GM19240 (cell line): ENCODE data around the gene ZSCAN31.
"Not testable (repeated sequence)": the region's sequence is repeated elsewhere in the genome, so short reads cannot be mapped to it uniquely, and the experiment has no call there.

ENCODE experiments used
- DNase-seq: peaks from one replicate; pipeline ENCODE4 v3.0.0; 2011; ENCODE audit warnings: low spot score; ENCODE audit not compliant: insufficient read length

The ZSCAN31 gene

DNA sequence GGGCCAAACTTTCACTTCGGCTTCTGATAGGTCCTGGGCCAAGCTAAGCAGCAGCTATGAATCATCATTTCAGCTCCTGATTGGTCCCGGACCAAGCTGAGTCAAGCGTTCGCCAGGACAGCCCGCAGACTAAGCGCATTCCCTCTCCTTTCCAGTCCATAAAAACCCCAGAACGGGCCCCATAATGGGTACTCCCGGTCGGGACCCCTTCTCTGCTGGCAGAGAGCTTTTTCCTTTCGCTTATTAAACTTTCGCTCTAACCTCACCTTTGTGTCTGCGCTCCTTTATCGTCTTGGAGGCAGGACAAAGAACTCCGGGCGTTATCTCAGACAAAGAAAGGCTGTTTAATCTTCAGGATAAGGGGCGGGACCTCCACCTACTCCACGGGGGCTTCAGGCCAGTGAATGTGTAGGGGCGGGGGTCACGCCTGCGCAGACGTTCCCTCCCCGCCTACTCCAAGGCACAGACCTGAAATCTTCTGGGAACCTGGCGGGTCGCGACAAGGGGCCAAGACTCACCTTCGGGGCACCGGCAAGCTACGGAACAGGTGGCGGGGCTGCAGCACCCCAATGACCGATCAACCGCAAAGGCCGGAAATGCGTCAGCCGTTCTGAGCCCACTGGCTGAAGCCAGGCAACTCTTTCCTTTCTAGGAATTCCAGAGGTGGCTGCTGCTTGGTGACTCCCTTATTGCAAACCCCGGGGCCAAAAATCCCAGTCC lies at the start of gene ZSCAN31:
TSS of gene ZSCAN31 (minus strand) at position 585 of the 720 bp plus-strand sequence. CDS start 6,465 bp downstream, outside the sequence.
- DNase-seq, result peak; percentile 56

DNA sequence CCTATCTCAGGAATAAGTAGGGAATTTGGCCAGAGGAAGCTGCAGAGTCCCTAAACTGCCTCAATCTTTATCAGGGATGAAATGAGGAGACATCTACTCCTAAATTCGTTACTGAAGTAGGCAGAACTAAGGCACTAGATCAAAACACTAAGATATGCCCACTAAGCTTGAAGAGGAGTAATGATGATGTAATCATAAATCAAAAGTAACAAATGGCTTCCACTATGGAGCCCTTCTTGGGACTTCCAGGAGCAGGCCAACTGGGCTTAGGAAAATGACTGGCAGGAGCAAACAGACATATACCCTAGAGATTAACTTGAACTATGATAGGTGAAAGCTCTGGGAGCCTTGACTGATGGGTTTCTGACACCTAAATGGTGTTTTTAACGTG lies 48.2 kb upstream of the ZSCAN31 start:
- DNase-seq, result no peak

DNA sequence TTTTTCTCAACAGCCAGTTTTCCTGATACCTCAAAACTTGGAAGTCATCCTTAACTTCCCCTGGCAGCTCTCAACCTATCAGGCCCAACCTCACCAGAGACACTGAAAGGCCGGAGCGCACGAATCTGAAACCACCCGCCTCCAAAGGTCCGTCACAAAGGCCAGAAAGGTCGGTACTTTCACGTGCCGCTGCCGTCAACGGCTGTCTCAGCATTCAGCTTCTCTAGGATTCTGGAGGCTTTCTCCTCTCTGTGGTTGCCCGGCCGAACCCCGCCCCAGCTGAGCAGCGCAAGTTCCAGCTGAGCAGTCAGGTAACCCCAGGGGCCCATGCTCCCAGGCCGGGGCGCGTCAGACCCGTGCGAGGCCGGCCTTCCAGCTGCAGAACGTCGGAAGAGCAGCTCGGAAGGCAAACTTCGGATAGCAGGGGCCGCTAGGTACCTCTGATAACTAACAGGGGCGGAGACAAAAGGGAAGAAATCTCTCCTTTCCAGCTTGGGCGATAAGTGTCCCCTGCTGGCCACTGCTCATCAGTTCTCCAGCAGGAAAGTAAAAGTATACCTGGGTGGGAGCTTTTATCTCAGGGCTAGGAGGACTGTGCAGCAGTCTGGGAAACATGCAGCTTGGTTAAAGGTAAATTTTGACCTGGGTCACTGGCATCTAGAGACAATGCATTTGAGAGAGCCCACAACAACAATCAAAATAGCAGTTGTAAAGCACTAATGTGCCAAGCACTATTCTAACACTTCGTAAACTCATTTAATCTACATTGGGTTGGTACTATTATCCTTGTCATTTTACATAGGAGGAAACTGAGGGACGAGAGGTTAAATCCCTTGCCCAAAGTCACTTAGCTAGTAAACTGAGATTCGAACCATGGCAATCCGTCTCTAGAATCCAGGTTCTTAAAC lies 47.5 kb upstream of the ZSCAN31 start:
- peak; percentile 51 for DNase-seq

DNA sequence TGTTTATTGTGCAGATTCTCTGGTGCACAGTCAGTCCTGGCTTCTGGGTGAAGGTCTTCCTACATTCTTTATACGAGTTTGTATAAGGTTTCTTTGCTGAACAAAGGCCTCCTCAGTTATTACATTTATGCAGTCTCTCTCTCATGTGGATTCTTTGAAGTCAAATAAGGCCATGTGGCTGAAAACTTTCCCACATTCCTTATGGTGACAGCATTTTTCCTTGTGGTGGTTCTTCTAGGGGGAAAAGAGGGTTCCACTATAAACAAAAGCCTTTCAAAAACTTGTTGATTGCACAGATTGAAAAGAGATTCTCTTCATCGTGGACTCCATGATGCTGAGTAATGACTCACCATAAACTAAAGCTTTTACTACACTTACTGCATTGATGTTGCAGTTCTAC lies 44.4 kb upstream of the ZSCAN31 start:
- no peak for DNase-seq

DNA sequence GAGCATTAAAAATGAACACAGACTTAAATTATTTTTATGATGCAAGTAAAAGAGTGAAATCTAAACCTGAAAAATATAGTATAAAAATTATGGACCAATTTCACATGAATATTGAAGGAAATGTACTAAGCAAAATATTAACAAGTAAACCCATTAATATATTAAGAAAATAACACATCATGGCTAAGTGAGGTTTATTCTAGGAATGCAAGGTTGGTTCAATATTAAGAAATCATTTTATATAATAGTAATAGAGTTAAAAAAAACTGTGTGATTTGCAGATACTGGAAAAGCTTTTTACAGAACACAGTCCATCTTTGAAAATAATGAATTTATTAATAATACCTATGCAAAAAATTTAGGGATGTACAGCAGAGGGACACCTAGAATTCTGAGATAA lies 42.7 kb upstream of the ZSCAN31 start:
- no peak for DNase-seq

DNA sequence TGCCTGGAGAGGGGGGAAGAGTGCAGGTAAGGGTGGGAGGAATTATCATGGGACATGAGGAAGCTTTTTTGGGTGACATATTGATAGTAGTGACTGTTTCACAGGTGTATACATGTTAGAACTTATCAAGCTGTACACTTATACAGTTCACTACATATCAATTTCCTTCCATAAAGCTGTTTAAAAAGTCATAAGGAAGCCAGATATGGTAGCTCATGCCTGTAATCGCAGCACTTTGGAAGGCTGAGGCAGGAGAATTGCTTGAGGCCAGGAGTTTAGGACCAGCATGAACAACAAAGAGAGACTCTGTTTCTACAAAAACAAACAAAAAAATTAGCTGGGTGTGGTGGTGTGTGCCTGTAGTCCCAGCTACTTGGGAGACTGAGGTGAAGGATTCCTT lies 41.9 kb upstream of the ZSCAN31 start:
- DNase-seq, result no peak

DNA sequence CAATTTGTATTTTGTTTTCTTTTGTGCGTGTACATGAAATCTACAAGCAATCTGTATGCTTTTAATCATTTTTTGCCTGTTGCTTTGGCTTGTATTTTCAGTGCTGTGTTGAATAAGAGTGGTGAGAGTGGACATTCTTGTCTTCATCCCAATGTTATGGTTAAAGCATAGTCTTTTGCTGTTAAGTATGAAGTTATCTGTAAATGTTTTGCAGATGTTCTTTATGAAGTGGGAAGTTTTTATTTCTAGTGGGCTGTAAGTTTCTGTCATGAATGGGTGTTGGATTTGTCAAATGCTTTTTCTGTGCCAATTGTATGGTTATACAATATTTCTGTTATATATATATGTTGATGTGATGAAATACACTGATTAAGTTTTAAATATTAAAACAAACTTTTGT lies 38.0 kb upstream of the ZSCAN31 start:
- no peak for DNase-seq

DNA sequence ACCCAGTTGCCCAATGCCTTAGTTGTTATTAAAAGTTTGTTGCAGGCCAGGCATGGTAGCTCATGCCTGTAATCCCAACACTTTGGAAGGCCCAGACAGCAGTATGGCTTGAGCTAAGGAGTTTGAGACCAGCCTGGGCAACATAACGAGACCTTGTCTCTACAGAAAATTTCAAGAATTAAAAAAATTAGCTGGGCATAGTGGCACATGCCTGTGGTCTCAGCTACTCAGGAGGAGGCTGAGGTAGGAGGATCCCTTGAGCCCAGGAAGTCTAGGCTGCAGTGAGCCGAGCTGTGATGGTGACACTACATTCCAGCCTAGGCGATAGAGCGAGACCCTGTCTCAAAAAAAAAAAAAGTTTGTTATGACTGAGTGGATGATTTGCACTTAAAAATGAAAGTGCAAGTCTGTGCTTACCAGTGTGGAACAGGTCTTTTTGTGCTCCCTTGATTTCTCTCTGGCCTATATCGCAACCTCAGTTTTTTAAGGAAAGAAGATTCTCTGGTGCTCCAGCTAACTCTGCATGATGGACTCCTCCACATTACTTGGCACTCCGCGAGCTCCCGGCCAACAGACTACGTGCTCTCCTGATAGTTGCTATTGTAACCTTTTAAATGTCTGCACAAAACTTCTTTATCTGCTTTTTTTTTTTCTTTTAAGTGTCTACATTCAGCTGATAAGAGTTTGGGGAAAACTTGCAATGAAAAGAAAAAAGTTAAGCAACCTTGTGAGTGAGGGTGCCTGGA lies 35.9 kb upstream of the ZSCAN31 start:
- DNase-seq, result no peak

DNA sequence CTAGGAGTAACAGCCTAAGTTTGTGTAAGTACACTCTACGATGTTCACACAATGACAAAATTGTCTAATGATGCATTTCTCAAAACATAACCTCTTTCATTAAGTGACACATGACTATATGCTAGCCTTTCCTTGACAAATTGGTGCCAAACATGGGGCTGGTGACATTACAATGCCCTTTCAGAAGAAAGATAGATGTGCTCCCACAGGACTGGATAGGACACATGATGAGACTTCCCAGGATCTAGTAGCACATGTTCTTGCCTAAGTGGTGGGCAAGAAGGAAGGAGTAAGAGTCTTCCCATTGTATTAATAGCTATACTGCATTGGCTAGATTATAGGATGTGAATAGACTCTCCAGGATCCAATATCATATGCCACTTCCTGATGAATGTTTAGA lies 35.3 kb upstream of the ZSCAN31 start:
- DNase-seq, result no peak

DNA sequence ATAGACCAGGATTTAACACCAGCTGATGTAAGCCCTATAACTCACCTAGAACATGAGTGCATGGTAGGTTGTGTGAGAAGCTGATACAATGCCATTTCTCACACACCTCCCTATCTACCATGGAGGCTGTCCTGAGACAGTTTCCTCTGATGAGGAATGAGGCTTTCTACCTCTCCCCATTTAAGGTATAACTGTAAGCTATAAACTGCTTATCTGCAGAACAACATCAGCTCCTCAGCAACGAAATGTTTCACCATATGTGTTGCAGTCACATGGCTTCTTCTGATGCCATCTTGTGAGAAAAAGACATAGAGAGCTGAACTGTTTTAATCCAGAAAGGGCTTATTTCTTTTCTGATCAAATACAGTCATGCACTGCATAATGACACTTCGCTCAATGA lies 34.5 kb upstream of the ZSCAN31 start:
- DNase-seq, result no peak

DNA sequence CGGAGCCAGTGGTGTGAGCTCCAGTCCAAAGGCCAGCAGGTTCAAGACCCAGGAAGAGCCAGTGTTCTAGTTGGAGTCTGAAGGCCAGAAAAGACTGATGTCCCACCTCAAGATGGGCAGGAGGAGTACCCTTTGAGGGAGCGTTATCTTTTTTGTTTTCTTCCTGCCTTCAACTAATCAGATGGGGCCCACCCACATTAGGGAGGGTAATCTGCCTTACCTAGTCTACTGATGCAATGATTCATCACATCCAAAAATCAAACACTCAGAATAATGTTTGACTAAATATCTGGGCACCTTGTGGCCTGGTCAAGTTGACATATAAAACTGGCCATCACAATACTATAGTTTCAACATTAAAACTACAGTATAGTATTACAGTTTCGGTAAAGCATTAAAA lies 33.5 kb upstream of the ZSCAN31 start:
- no peak for DNase-seq

DNA sequence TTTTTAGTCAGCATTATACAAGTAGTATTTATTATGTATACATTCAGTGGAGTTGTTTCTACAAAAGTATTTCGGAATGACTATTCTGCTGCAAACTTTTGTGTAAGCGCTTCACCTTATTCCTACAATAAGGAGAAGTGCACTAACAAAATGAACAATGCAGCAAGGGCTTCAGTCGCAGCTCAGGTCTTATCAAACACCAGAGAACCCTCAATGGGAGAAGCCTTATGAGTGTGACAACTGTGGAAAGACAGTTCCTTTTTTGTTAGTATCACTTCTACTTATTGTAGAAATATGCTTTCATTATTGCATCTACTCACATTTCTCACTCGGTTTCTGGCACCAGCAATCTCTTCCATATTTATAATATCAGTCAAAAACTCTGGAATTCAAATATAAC lies 32.6 kb upstream of the ZSCAN31 start:
- DNase-seq, result no peak

DNA sequence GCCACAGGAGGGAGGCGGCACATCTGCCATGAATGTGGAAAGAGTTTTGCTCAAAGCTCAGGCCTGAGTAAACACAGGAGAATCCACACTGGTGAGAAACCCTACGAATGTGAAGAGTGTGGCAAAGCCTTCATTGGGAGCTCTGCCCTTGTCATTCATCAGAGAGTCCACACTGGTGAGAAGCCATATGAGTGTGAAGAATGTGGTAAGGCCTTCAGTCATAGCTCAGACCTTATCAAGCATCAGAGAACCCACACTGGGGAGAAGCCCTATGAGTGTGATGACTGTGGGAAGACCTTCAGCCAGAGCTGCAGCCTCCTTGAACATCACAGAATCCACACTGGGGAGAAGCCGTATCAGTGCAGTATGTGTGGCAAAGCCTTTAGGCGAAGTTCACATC lies 29.6 kb upstream of the ZSCAN31 start:
- not testable (repeated sequence) for DNase-seq

DNA sequence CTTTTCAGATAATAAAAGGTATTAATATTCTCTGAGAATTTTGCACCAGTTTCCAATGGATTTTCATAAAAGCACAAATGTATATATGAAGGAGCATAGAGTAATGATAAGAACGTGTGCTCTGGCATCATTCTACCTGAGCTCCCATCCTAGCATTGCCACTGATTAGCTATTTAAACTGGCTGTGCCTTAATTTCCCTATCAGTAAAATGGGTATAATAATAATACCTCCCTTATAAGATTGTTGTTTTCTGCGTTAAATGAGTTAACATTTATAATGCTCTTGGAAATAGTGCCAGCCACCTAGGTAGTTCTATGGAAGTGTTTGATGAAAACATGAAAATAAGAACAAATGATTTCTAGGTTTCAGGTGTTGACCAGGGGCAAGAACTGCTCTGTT lies 25.0 kb upstream of the ZSCAN31 start:
- DNase-seq, result no peak

DNA sequence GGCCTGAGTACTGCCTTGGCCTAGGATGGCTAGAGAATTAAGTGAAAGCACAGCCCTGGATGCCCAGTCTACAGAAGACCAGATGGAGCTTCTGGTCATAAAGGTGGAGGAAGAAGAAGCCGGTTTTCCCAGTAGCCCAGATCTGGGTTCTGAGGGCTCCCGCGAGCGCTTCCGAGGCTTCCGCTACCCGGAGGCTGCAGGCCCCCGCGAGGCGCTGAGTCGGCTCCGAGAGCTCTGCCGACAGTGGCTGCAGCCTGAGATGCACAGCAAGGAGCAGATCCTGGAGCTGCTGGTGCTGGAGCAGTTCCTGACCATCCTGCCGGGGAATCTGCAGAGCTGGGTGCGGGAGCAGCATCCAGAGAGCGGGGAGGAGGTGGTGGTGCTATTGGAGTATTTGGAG lies 23.6 kb upstream of the ZSCAN31 start:
- not testable (repeated sequence) for DNase-seq

DNA sequence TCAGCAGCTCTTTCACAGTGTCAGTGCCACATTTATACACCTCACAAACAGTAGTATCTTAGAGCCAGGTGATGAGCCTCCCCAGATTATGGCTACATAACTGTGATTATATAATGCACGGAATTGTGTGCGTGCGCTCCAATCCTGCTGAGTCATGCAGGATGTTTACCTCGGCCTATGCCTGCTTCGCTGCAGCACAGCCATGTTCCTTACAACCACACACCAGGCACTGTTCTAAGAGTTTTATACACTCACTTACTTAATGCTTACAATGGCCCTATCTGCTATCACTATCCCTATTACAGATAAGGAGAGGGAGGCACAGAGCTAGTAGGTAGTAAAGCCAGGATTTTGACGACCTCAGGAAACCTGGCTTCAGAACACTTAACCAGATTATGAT lies 21.1 kb upstream of the ZSCAN31 start:
- DNase-seq, result no peak

DNA sequence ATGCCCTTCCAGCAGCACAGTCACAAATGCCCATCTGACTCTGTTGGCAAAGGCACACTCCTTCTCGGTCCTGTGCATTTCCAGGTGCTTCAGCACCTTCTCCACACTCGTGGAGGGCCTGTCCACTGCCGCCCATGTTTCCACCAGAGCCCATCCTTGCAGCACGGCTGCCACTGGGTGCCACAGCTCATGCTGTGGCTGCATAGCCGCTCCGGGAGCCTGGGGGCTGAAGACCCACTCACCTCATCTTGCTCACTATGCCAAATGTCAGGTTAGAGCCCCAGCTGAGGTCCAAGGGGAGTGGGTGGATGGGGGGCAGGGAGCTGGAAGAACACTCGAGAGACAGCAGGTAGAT lies 20.7 kb upstream of the ZSCAN31 start:
- DNase-seq, result no peak

DNA sequence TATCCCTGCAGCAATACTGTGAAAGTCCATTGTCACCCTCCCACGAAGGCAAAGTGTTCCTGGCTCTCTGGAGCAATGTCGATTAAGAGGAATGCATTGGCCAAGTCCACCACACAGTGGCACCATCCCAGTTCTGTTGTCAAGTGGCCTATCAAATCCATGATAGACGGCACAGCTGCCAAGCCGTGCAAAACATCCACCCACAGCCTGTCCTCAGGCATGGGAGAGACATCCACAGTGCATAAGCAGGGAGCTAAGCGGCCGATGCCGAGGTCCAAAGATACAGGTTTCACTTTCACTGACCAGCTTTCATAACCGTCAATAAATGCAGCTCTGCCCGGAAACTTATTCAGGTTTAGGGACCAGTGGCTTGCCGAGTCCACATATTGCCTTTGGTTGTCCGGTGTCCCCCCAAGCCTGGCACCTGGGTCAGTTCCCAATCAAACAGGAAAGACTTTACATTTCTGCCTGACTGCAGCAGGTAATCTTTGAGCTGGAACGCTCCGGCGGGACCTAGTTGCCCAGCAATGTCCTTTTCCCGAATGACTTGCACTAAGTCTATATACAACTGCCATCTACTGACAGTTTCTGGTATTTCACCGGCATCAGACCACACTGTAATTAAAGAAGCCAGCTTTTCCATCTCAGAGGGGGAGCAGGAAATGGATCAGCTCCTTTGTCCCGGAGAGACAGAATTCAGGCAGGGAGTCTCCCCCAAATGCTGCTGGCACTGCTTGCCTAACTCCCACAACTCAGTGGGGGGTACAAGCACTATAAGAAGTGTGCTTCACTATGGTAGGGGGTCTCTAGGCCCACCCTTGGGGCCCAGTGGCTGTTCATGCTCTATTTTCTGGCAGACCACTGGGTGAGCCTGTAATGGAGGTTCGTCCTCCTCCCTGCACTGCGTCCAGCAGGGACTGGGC lies 20.1 kb upstream of the ZSCAN31 start:
- peak; percentile 21 for DNase-seq

DNA sequence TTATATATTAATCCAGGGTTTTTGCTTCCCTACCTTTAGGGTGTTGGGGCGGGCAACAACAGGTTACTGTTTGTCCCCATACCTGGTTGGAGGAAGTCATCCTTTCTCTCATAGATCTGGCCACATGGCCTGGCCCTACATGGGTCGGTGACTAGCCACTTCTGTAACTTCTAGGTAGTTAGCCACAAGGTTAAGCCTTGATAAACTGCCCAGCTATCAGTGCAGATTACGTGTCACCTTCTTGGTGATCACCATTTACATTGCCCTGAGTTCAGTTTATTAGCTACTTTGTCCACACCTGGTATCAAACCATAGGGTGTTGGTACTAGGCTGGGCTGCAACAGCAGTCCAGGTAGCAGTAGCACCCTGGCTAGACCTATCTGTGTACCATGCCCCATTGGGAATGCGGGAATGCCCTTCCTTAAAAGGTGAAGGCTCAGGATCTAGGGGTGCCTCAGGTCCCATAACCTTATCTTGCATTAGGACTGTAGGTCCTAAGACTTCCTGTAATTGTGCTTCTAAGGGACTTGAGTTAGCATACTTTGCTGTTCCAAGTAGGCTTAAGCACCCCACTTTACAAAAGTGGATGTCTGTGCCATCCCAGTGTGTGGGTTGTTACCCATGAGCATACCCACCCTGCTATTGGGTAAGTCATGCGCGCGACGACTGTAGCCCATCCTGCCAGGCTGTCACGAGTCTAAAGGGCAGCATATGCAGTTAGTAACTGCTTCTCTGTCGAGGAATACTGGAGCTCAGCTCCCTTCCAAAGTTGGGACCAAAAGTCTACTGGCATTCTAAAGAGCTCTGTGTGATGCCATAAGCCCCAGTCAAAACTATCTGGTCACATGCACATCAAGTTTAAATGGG lies 19.0 kb upstream of the ZSCAN31 start:
- no peak for DNase-seq
